ENCODE data around the gene CASP1. TPM values are rescaled to one million over a fixed set of nuclear protein-coding genes. Genes with fewer than 3 reads are reported as not detected.
"Not testable (repeated sequence)": the region's sequence is repeated elsewhere in the genome, so short reads cannot be mapped to it uniquely, and the experiment has no call there.

CASP1 gene
- total and polyA plus RNA-seq, 10 of the 15 experiments (the other 5 are each of a cell fraction or from before 2014, with no cell fraction given), result 9.0 to 39.7 (median 17.6) TPM

GRCh38 chr11:105044557-105045524, 9.9 kb upstream of the CASP1 start, which contains the start of gene CARD16:
TSS of gene CARD16 (minus strand) at chr11:105045335. CDS start at chr11:105045297, 38 bp downstream.
- DNase-seq (ENCODE audit: low read depth, low spot score); in situ Hi-C loops (cut with MboI); H3K36me3 ChIP-seq (ENCODE audit: control insufficient read depth in 2 of 2, insufficient read depth in 2 of 2, low read length in 1 of 2); H3K27me3 ChIP-seq (replicated peaks in 1 of 2; ENCODE audit: control insufficient read depth in 2 of 2, insufficient read depth in 2 of 2, low read length in 1 of 2); H3K27ac ChIP-seq (ENCODE audit: control insufficient read depth, insufficient read depth); H3K79me2 ChIP-seq (ENCODE audit: control insufficient read depth, insufficient read depth, low read length); H3K4me1 ChIP-seq (ENCODE audit: control insufficient read depth, insufficient read depth, low read length); H4K20me1 ChIP-seq (ENCODE audit: control insufficient read depth, insufficient read depth); H3K9me3 ChIP-seq (replicated peaks; ENCODE audit: control insufficient read depth, insufficient read depth, low read length); intact Hi-C loops (cut with micrococcal nuclease; ENCODE audit: unreplicated experiment): not testable (repeated sequence)
- ChIA-PET POLR2A (interaction anchor here (1.7 to 2.0 kb wide), 2 partner anchors 9 to 11 kb away, joined by 6 read pairs; partner anchors contain the start of gene CASP1), CTCF (interaction anchor here (1.0 to 1.7 kb wide), 2 partner anchors 9 to 47 kb away, joined by 4 to 5 read pairs; partner anchors contain the start of gene CASP1), SMC1A (ENCODE audit: uncharacterized antibody, unreplicated experiment) (interaction anchor here (1.4 to 1.8 kb wide), 2 partner anchors 9 to 13 kb away, joined by 5 to 21 read pairs; no protein-coding TSS in a partner anchor), RAD21 (ENCODE audit: unreplicated experiment) (interaction anchor here (1.4 to 1.8 kb wide), 2 partner anchors 10 to 11 kb away, joined by 3 to 9 read pairs; partner anchors contain the start of gene CASP1)
- TF ChIP-seq POLR2A (IDR thresholded peaks at IDR 0.05; ENCODE audit: low read depth, low read length) (peak; percentile 38; the same call in 1 of the 2 replicates), POU2F2 (IDR thresholded peaks at IDR 0.05; ENCODE audit: borderline replicate concordance, low read depth, low read length) (peak; percentile 83; the same call in 1 of the 3 replicates), POLR2AphosphoS5 (IDR thresholded peaks at IDR 0.05; ENCODE audit: low read length) (peak; percentile 65), YY1 (IDR thresholded peaks at IDR 0.05; ENCODE audit: low read depth, low read length) (0 out of 2 replicates have a peak, but pooled peaks have one; percentile 17), IKZF1 (conservative IDR thresholded peaks at IDR 0.05) (peak; percentile 32; the same call in 1 of the 2 replicates), IKZF2 (IDR thresholded peaks at IDR 0.05) (peak in 1 of 2 experiments; percentile 55; a peak in 1 of 4 replicates), NBN (IDR thresholded peaks at IDR 0.05) (peak; percentile 55; the same call in 1 of the 2 replicates)
- TF ChIP-seq, protein P1, sequence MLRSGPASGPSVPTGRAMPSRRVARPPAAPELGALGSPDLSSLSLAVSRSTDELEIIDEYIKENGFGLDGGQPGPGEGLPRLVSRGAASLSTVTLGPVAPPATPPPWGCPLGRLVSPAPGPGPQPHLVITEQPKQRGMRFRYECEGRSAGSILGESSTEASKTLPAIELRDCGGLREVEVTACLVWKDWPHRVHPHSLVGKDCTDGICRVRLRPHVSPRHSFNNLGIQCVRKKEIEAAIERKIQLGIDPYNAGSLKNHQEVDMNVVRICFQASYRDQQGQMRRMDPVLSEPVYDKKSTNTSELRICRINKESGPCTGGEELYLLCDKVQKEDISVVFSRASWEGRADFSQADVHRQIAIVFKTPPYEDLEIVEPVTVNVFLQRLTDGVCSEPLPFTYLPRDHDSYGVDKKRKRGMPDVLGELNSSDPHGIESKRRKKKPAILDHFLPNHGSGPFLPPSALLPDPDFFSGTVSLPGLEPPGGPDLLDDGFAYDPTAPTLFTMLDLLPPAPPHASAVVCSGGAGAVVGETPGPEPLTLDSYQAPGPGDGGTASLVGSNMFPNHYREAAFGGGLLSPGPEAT (IDR thresholded peaks at IDR 0.05; ENCODE audit: low read depth), result 0 out of 2 replicates have a peak, but pooled peaks have one; percentile 35
- peak within 1 kb of the TSS; percentile 66 for H3K9ac ChIP-seq (ENCODE audit: control insufficient read depth, insufficient read depth, low read length)
- TSS peak; percentile 82 for BruUV-seq (replicated peaks)
- peak within 1 kb of the TSS; percentile 17 for H3K4me2 ChIP-seq (ENCODE audit: control insufficient read depth, insufficient read depth)
- WGBS (ENCODE audit: insufficient coverage, insufficient replicate concordance, low lambda C conversion rate, missing lambda C conversion rate), result 4% methylated on average over 5 of the region's 5 CpGs
- FAIRE-seq, result peak; percentile 84
- peak; percentile 98 for ATAC-seq
- H2AFZ ChIP-seq (ENCODE audit: control insufficient read depth, low read depth, low read length), result peak within 1 kb of the TSS; percentile 86
- peak within 1 kb of the TSS; percentile 85 for H3K4me3 ChIP-seq
